Testis (tissue), 2 donors: Measurements from ENCODE around the gene FAM228A.

ENCODE experiments used
- CTCF ChIP-seq, 3 experiments: fragments of 450-650 bp in 2 of 3; fragments of 200-600 bp in 1 of 3; sonication (generic) in 1 of 3; IDR thresholded peaks; one replicate each; pipeline ENCODE4 v1.5.1; 2016 to 2019; ENCODE audit warnings: antibody characterized with exemption in 3 of 3, mild to moderate bottlenecking in 2 of 3, moderate library complexity in 1 of 3
- POLR2A ChIP-seq: fragments of 450-650 bp; IDR thresholded peaks from one replicate; pipeline ENCODE4 v1.6.1; 2017; ENCODE audit warnings: antibody characterized with exemption, mild to moderate bottlenecking, moderate library complexity

DNA sequence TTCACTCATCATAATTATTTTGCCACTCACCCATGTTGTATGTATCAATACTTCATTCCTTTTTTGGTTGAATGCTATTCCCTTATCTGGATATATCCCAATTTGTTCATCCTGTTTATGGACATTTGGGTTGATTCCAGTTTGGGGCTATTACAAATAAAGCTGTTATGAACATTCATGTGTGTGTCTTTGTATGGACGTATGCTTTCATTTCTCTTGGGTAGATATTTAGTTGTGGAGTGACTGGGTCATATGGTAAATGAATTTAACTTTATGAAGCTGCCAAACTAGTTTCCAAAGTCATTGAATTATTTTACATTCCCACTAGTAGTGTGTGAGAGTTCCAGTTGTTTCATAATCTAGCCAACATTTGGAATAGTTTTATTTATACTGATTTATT lies 48.9 kb upstream of the FAM228A start:
- TF ChIP-seq CTCF (IDR thresholded peaks at IDR 0.05) (no peak), POLR2A (no peak)
